GF-D8 (cell line): ENCODE data around the gene CACNA1D.

ENCODE experiments used
- DNase-seq: peaks from one replicate; lab custom pipeline; 2025; lab: John Stamatoyannopoulos, UW

Gene CACNA1D

DNA sequence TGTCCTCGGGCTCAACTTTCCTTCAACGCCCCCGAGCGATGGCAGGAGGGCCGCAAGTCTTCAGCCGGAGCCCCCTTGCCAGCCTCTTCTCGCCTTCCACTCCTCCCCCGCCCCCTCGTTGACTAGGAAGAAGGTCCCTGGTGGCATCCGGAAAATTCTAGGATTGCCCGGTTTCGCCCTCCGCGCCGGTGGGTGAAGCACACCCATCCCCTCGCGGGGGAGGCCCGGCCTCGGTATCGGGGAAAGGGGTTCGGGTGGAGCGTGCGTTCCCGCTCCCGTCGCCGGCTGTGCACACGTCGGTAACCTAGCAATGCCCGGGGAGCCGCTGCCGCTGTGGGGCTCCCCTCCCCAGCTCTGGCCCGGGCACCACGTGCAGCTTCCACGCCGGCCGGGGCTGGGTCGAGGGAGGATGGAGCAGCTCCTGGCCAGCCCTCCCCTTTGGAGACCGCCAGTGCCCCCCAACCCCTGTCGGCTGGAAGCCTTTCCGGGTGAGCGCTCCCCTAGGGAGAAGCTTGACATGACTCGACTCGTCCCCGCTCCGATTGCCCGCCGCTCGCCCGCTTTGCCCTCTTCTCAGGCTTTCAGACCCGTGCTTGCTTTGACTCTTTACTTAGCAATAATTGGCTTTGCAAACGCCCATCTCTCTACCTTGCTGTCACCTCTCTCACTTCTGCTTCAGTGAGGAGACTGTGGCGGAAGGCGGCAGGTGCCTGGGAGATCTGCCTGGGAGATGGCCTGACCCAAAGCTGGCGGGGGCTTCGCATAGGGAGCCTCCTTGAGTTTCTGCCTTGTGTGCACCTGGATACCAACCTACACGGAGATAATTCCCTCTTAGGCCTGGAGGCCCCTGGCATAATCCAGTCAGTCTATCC, 1.3 kb downstream of the CACNA1D start:
- DNase-seq = no peak

DNA sequence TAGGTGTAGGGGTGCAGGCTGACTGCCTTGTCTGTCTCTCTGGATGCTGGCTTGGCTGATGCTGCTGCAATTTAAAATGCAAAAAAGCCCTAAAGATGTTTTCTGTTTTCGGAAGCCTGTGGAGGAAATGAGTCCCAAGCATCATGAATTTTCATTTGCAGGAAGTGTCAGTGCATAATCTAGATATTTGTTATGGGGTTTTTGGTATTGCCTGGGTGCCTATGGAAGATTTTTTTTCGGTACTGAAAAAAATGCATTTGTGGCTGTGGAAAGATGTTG, 1.9 kb downstream of the CACNA1D start:
- DNase-seq = no peak

- DNase-seq = no peak
Measured at GRCh38 chr3:53496984-53497383, 2.6 kb downstream of the CACNA1D start.

DNA sequence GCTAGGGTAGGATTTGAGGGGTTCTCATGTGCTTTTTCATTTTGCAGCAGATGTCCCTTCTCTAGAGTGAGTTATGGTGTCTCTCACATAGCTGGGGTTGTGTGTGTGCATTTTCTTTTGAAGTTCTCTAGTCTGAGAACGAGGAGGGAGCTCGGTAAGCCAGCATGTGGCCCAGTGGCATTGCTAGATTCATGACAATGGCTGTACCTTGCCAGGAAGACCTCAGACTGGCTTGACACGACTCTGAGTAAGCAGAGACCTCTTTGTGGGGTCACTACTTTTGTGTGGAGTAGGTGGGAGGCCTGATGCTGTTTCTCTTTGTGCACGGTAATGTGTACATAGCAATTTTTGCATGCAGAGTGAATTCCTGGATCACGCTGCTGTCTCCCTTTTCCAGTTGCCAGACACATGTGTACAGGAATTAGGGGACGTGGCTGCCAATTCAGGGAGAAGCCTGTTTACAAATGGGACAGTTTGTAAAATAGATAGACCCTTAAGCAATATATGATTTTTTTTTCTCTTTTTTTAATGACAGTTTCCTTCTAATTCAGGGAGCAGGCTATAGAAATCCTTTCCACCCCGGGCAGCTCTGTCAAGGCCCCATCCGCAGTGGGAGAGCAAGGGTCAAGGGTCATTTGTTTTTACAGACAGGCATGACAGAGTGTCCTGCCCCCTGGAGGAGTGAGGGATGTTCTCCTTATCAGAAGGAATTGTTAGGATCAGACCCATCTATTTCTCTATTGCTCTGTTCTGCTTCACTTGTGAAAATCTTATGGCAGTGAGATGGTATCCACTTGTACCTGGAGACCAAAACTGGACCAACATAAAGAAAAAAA, 4.6 kb downstream of the CACNA1D start:
- no peak for DNase-seq

GRCh38 chr3:53500165-53500777, 5.9 kb downstream of the CACNA1D start:
- DNase-seq = no peak

DNA sequence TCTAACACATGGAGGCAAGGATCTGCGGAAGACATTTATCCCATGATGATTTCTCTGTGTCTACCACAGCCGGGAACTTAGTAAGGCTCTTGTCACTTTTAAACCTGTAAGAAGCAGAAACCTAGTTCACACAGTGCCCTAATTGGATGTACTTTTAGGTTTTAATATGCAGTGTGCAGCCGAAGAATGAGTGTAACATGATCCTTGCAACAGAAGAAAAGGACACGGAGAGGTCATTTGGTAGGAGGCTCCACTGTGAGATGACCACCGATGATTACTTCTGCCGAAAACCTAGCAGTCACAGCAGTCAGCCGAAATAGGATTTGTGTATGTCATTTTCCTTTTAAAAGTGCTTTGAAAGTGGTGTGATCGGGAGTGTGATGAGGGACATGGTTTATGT, 6.8 kb downstream of the CACNA1D start:
- DNase-seq = no peak

DNA sequence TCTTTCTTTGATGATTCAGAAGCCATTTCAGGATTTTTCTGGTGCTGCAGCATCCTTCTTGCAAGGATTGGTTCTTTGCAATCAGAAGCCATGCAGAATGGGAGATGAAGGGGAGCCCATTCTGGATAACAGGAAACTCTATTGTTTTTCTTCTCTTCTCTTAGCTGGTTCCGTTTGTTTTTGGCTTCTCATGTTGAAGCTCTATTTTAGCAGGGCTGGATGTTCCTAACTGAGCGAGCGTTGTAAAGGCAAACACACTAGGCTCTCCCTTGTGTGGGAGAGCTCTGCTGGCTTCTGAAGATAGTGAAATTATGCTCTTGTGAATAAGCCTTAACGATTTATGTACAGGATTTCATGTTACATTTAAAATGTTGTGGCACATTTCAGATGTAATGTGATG, 8.3 kb downstream of the CACNA1D start:
- DNase-seq = no peak

- no peak for DNase-seq
Measured at GRCh38 chr3:53503195-53503594, 8.8 kb downstream of the CACNA1D start.

DNA sequence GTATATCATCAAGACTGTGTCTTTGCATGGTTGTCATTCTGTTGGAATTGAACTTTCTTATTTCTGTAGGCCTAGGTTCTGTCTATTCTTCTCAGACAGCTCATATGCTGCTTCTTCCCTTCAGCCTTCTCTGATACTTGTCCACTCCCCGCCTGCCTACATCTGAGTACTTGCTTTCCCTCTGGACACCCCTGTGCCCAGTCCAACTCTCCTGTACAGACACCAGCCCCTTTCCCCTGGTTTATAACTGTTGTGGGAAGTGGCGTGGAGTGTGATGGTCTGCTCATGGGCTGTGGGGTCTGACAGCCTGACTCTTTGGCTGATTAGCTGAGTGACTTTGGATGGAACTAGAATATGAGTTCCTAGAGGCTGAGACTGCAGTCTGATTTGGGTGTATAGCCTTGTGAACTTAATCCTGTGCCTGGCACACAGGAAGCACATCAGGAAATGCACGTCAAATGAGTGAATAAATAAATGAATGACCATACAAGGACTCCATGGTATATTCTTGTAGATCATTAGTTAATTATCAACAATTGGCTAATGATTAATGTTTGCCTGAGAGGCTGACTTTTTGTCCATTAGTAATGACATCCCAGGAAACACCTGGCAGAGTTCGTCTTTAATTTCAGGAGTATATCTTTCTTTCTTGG, 11.8 kb downstream of the CACNA1D start:
- no peak for DNase-seq

DNA sequence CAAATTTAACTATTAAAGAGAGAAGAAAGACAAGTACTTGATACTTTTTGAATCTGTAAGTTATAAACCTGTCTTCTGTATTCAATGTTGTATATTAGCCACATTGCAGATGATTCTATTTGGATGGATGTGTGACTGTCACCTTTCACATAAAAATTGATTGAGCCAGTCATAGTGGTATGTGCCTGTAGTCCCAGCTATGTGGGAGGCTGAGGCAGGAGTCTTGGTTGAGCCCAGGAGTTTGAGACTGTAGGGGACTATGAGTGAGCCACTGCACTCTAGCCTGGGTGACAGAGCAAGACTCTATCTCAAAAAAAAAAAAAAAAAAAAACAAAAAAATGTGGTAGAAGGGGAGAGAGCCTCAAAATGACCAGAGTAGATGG, 12.3 kb downstream of the CACNA1D start:
- no peak for DNase-seq

GRCh38 chr3:53509494-53509893, 15.1 kb downstream of the CACNA1D start:
- DNase-seq = no peak

DNA sequence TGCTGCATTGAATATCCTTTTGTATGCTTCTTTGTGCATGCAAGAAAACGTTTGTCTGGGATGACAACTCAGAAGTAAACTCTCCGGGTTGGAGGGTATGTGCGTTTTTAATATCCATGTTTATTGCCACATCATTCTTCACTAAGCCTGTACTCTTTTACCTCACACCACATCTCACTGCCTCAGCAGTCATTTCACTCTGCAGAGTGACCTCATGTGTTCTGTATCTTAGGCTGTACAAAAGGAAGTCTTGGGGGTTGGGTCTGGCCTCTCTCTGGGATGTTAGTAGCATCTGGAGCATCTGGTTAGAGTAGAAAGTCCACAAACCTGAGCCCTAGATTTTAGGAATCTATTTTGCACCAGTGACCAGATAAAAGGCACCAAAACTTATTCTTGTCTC, 16.1 kb downstream of the CACNA1D start:
- DNase-seq = no peak

DNA sequence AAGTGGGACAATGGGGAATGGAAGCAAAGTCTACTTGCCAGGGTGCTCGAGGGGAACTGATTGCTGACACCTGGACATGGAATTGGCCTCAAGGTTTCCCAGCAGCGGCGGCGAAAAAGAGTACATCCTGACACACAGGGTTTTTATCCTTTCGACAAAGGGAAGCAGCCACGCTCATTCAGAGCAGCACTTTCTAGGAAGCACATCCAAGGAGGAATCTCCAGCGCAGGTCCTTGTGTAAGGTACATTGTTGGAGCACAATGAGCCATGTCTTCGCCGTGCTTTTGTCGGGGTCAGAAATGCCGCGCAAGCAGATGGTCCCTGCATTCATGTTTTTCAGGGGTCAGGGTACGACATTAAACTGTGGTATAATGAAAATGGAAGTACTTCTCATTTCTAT, 16.8 kb downstream of the CACNA1D start:
- no peak for DNase-seq

- no peak for DNase-seq
Measured at GRCh38 chr3:53513556-53514190, 19.3 kb downstream of the CACNA1D start.

- no peak for DNase-seq
Measured at GRCh38 chr3:53516339-53516738, 21.9 kb downstream of the CACNA1D start.

GRCh38 chr3:53518495-53518981, 24.1 kb downstream of the CACNA1D start:
- no peak for DNase-seq

DNA sequence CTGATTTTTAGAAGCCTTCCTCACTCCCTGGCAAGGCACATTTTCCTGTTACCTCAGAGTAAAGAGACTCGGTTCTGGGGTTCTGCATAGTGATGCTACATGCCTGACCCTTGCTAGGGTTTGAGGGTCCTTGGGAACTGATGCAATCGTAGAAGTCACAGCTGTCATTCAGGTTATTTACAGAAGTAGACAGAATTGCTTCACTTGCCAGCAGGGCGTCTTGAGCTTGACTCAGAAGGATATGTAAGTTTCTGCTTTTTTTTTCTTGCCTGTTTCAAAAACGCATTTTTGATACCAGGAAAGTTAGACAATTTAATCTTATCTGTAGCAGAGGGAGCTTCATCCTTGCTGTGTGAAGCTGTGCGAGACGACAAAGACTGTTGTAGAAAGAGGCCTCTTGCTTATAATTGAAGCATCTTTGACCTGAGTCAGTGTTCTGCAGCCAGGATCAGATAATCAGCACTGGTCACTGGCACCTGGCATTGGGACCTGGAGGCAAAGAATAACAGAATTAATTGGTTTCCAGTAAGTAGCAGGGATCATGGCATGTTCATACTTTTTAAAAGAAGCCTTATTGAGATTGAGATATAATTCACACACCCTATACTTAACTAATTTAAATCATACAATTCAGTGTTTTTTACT, 24.8 kb downstream of the CACNA1D start:
- no peak for DNase-seq

DNA sequence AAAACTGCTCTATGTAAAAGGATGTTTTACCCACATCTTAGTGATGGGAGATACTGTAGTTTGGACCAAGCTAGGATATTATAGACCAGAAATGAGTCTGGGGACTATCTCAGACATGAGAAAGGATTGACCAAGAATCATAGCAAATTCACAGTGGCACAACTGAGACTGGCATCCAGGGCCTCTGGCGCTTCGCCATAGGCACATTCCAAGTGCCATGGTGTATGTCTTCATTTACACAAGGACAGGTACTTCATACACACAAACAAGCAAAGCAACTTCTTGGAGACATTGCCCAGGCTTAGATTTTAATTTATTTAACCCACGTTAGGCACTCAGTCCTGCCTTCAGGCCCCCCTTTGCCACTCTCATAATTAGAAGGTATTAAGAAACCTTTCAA, 28.9 kb downstream of the CACNA1D start:
- no peak for DNase-seq

GRCh38 chr3:53524566-53524965, 30.2 kb downstream of the CACNA1D start:
- no peak for DNase-seq

DNA sequence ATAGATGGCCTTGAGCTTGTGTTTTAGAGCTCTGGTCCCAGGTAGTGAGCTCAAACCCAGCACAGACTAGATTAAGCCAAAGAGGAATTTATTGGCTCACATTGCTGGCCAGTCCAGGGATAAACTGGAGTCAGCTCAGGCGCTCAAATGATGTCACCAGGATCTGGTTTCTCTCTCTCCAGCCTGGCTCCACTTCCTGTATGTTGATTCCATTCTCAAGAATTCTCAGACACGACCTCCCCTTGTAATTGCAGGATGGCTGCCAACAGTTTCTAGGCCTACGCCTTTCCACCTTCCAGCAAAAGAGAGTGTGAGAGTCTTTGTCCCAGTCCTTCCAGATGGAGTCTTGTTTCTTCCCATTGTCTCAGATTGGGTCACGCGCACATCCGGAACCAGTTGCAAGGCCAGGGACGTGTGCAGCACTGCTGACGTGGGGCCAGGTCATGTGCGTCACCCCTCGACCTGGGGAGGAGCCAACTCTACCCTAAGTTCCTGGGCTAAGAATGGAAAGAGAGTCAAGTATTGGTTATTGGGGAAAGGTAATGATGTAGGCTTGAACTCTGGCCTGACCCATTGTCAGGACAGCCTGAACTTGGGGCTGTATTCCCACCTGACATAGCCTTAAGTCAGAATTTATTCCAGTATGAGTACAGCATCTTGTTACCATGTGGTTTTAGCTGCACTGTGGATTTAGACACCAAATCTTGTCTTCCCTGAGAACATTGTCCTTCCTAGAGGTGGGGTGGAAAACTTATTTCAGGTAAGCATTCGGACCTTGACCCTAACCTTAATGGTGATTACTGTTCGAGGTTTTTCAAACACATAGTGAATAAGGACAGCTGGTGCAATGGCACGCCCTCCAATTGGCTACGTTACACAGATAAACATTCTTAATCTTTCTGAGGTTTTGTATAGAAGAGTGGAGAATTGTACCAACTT, 31.6 kb downstream of the CACNA1D start:
- no peak for DNase-seq
